Fibroblast of lung (primary cell): Measurements from ENCODE around the gene HPRT1.

ENCODE experiments used
- EZH2 ChIP-seq: IDR thresholded peaks from 2 replicates; pipeline ENCODE4 v1.5.1; 2012; ENCODE audit warnings: low read length, control low read depth, mild to moderate bottlenecking; ENCODE audit errors: missing control alignments
- TF ChIP-seq, protein P1 (sequence below), 2 donors: IDR thresholded peaks in 1 of 2; conservative IDR thresholded peaks in 1 of 2; 1 replicate in 1 of 2; 2 replicates in 1 of 2; pipeline ENCODE4 v1.5.1; 2011 to 2012; ENCODE audit warnings: low read length in 2 of 2, control low read depth in 1 of 2, inconsistent platforms in 1 of 2, low read depth in 1 of 2, mild to moderate bottlenecking in 1 of 2

DNA sequence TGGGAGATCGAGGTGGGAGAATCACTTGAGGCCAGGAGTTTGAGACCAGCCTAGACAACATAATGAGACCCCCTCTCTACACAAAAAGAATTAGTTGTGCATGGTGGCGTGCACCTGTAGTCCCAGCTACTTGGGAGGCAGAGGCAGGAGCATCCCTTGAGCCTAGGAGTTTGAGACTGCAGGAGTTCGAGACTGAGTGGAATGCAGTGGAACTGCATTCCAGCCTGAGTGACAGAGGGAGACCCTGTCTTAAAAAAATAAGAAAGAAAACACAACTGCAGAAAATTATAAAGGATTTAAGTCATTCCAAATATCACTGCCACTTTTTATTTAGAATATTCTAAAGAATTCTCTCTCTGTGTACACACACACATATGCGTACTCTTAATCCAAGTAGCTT, 18.4 kb downstream of the HPRT1 start:
- TF ChIP-seq, protein P1, sequence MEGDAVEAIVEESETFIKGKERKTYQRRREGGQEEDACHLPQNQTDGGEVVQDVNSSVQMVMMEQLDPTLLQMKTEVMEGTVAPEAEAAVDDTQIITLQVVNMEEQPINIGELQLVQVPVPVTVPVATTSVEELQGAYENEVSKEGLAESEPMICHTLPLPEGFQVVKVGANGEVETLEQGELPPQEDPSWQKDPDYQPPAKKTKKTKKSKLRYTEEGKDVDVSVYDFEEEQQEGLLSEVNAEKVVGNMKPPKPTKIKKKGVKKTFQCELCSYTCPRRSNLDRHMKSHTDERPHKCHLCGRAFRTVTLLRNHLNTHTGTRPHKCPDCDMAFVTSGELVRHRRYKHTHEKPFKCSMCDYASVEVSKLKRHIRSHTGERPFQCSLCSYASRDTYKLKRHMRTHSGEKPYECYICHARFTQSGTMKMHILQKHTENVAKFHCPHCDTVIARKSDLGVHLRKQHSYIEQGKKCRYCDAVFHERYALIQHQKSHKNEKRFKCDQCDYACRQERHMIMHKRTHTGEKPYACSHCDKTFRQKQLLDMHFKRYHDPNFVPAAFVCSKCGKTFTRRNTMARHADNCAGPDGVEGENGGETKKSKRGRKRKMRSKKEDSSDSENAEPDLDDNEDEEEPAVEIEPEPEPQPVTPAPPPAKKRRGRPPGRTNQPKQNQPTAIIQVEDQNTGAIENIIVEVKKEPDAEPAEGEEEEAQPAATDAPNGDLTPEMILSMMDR (conservative IDR thresholded peaks at IDR 0.05 in 1 of 2, IDR thresholded peaks at IDR 0.05 in 1 of 2; ENCODE audit: low read depth in 1 of 2, low read length in 2 of 2) = no peak
- no peak for TF ChIP-seq EZH2
